ENCODE data around the gene CFAP65.

Gene CFAP65

GRCh38 chr2:219003979-219004378 is 37.3 kb downstream of the CFAP65 start:
- no peak for DNase-seq

DNA sequence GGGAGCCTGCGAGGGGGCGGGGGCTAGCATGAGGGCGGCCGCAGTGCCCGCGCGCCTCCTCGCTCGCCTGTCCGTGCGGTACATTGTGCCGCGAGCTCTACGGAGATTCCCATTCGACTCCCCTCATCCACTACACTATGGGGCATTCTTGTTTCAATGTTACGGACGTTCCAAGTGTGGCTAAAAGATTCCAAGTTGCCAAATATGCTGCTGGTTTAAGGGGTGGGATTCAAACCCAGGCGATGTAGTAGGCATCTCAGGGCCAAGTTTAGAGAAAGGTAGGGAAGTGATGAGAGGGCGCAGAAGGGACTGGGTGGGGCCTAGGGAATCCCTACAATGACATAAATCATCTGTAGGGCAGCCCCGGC is 38.1 kb downstream of the CFAP65 start:
- DNase-seq, result no peak

- peak; percentile 61 for DNase-seq
Measured at GRCh38 chr2:219002395-219003266, 38.7 kb downstream of the CFAP65 start.

DNA sequence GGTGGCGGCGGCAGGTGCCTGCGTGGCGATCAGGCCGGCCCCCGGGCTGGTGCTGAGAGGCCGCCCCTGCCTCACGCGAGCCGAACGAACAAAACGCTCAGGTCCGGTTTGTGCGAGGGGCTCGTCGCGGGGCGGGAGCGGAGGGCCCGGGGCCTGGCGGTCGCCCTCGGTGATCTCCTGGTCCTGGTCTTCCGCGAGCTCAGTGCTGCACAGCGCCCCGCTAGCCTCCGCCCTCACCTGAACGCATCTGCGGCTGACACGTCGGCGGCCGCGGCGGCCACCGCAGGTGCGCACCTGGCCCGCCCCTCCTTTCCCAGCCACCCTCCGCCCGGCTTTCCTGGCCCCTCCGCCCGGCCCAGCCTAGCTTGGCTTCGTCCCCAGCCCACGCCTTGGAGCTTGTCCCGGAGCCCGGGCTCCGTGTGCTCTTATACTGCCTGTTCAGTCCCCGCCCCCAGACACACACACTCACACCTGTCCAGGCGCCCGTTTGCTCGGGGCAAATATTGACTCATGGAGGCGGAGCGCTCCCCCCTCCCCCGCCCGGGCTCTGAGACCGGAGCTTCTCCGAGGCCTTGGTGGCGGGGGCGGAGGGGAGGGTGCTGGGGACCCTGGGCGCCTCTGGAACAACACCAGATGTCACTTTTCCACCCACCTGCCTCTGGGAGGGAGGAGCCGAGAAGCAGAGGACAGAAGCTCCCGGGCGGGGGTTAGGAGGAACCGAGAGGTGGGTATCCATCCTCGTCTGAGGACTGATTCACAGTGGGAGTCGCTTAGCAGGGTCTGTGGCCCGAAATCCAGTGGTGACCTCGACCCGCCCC is 39.5 kb downstream of the CFAP65 start:
- peak; percentile 11 for DNase-seq

- no peak for DNase-seq
Measured at GRCh38 chr2:219001100-219001576, 40.2 kb downstream of the CFAP65 start.

- DNase-seq, result no peak
Measured at GRCh38 chr2:219000569-219000960, 40.8 kb downstream of the CFAP65 start.

- no peak for DNase-seq
Measured at GRCh38 chr2:218999881-219000568, 41.3 kb downstream of the CFAP65 start.

- DNase-seq, result no peak
Measured at GRCh38 chr2:218999021-218999880, 42.1 kb downstream of the CFAP65 start.

DNA sequence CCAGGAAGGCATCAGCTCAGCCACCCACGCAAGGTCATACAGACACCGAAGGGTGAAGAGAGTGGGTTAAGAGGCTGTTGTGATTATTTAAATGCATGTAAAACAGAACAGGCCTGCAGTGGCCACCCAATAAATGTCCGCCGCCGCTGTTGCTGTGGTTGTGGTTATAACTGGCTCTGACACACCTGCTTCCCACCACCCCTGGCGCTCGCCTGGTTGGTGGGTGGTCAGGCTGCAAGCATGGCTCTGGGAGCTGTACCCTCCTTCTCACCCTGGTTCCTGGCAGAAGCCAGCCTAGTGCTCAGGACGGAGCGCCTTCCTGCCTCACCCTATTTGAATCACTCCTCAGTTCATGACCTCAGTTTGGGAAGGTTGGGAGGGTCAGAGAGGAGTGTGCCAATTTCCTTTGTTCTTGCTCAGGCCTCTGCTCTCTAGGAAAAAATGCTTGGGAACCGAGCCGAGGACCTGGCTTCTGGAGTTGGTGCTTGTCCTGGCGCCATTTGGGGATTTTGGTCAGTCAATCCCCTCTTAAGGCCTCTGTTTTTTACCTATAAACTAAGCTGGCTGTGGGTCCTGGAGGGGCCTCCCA is 42.8 kb downstream of the CFAP65 start:
- no peak for DNase-seq

DNA sequence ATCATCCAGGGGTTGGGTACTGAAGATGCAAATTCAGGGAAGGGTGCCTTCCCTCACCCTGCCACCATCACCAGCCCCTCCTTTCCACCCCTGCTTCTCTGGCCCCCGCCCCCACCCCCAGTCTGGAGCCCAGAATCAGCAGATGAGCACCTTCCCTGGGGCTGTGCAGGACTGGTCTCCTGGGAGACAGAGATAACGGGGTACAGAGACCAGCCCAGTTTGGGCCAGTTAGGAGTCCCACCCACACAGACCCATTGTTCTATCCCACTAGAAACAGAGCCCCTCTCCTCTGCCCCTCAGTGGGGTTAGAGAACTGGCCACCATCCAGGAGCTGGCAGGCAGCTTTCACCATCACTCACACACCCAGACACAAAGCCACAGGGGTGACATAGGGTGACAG is 43.6 kb downstream of the CFAP65 start:
- DNase-seq, result no peak

DNA sequence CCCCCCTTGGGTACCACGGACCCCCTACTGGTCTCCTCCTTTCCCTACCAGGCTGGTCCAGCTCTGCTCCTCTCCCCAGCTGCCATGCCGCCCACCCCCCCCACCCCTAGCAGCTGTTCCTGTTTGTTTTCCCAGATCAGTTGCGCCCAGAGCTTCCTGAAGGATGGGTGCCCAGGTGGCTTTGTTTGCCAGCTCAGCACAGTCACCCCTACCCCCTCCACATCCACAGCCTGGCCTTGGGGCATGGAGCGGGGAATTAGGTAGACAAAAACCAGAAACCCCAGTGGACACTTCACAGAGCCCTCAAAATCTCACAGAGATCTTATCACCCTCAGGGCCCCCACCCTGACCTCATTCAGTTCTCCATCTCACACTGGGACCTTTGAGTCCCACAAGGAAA is 44.4 kb downstream of the CFAP65 start:
- DNase-seq, result no peak

DNA sequence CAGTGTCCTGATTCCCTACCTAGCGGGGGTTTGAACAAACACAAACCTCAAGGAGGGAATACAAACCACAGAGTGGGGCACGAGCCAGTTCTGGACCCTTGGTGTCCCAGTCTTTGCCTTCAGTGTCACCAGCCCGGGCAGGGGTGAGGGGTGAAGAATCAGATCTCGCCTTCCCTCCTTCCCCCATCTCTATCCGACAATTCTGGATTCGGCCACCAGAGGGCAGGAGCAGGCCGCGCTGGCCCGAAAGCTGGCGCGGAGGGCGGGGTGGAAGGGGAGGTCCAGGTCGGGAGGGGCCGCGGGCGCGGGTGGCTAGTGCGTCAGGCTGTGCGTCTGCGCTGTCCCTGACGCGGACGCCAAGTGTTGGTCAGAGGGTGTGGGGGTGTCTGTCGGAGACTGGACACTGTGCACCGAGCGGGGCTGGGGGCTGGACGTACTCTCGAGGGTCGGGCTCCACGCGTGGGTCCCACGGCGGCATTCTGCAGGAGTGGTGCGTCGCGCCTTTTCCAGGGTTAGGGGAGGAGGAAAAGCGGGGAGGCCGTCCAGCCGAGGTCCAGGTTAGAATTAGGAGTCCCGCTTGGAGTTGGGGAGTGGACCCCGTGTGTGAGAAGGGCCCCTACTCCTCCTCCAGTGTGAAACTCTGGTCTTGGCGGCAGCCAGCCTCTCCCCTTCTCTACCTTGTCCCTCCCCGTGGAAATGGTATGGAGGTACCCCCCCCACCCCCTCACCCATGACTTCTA is 45.2 kb downstream of the CFAP65 start:
- peak; percentile 80 for DNase-seq

DNA sequence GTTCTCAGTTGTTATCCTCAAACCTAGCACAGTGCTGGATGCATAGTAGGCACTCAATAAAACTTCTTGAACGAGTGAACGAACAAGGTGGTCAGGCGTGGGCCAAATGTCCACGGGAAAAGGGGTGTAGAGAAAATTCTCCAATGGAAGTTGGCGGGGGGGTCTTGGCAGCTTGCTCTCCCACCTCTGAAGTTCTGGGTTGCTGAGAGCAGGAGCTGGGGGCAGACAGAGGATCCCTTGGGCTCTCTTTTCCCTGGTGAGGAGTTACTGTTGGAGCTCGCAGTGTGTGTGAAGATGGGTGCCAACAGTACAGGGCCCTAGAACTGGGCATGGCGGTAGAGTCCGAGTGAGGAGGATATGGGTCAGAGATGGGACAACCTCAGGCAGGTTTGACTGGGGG is 45.8 kb downstream of the CFAP65 start:
- no peak for DNase-seq

DNA sequence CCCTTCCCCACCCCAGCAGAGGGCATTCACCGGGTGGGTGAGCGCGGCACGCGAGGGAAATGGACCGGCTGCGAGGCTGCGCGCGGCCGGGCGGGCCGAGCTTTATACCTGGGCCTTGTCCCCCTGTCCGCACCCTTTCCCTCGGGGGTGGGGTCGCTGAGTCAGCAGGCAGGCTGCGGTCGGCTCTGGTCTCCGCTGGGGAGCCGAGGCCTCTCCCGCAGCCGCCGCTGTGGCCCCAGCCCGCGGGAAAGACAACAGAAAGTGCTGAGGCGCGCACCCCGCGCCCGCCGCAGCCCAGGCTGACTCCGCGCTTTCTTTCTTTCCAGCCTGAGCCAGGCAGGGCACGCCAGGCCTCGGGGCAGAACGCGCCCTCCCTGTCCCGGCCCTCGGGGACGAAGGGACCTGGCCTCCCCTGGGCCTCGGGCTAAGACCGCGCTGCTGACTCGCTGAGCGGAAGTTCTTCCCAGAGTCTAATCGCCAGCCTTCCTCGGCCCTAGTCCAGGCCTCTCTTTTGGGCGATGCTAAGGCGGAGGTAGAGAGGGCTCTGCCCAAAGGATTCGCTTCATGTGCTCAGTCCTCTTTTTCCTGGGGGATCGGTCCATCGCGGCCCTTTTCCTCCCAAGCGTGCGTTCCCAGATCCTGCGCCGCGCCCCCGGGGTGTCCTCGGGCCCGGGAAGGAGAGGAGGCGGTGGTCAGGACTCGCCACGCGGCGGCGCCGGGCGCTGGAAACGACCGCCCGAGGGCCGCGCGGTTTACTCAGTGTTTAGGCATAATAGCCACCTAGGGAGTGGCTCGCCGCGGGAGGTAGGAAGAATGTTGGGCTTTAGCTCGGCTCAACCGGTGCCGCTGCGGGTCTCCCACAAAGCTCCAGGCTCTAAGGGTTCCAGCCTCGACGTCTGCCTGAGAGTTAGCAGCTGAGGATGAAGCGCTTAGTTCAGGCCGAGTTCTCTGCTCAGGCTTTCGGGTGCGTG is 47.7 kb downstream of the CFAP65 start, which contains the start of gene CRYBA2:
CRYBA2 (minus strand) TSS at position 78 of the 971 bp plus-strand sequence. CDS start 246 bp downstream, outside the sequence.
- DNase-seq, result no peak

GRCh38 chr2:218992703-218993344 is 48.5 kb downstream of the CFAP65 start:
- no peak for DNase-seq

GRCh38 chr2:218992196-218992595 is 49.1 kb downstream of the CFAP65 start:
- no peak for DNase-seq

DNA sequence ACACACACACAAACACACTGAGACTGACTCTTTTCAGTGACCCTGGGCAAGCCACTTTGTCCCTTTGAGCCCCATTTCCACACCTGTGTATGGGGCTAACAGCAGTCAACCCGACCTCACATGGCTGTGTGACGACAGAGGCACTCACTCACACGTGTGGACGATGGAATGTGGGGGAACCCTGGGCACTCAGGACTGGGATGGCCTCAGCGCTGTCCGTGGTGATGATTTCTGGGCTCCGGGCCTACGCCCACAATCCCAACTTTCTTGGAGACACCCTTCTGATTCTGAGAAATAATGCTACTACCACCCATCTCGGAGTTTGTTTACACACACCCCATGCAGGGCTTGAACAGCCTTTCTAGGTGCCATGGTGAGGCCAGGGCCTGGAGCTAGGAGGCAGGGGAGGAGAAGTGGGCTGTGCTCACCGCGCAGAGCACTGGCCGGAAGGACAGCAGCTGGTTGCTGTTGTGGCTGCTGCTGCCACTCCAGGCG is 49.6 kb downstream of the CFAP65 start:
- no peak for DNase-seq

- no peak for DNase-seq
Measured at GRCh38 chr2:218990612-218991011, 50.7 kb downstream of the CFAP65 start.

GRCh38 chr2:218990052-218990451 is 51.3 kb downstream of the CFAP65 start:
- DNase-seq, result no peak
